Measurements from ENCODE around the gene ABCC1.
"Not testable (repeated sequence)": the region's sequence is repeated elsewhere in the genome, so short reads cannot be mapped to it uniquely, and the experiment has no call there.

The ABCC1 gene

GRCh38 chr16:15934991-15935390 lies 14.4 kb upstream of the ABCC1 start:
- no peak for TF ChIP-seq Cebpa-rat (IDR thresholded peaks at IDR 0.05)
- Histone ChIP-seq H3K4me3 (no peak overlapping the region), H3K9ac (no peak overlapping the region), H3K36me3 (no peaks in the 10 kb centered on the region), H3K4me2 (no peak overlapping the region), H3K9me3 (replicated peaks in 1 of 11) (peaks cover 8 to 17% (median 10%) of the 10 kb centered on the region in 11 experiments; a peak in 18 of 22 replicates), H3K27ac (no peak overlapping the region), H3K4me1 (peaks cover 1 to 23% (median 3%) of the 10 kb centered on the region in 10 experiments; a peak in 16 of 20 replicates), H3K27me3 (no peaks in the 10 kb centered on the region), H4K20me1 (no peaks in the 10 kb centered on the region)

DNA sequence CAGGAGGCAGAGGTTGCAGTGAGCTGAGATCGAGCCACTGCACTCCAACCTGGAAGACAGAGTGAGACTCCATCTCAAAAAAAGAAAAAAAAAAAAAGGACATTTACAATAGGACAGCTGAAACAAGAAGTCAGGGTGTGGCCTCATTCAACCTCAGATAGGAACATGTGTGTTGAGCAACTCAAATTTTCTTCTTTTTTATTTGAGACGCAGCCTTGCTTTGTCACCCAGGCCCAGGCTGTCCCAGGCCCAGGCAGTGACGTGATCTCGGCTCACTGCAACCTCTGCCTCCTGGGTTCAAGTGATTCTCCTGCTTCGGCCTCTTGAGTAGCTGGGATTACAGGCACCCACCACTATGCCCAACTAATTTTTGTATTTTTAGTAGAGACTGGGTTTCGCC lies 12.6 kb upstream of the ABCC1 start:
- not testable (repeated sequence) for H4K20me1 ChIP-seq, H3K4me3 ChIP-seq, H3K27ac ChIP-seq, H3K9ac ChIP-seq, H3K27me3 ChIP-seq, H3K4me2 ChIP-seq, H3K36me3 ChIP-seq
- Histone ChIP-seq H3K9me3 (replicated peaks in 1 of 11) (peaks cover 8 to 17% (median 10%) of the 10 kb centered on the region in 11 experiments; a peak in 18 of 22 replicates), H3K4me1 (peaks cover 7 to 36% (median 10%) of the 10 kb centered on the region in 10 experiments; a peak in 17 of 20 replicates)

GRCh38 chr16:15942931-15943690 lies 6.3 kb upstream of the ABCC1 start:
- no peaks in the 10 kb centered on the region for H3K9me3 ChIP-seq (replicated peaks in 1 of 11)
- H3K4me3 ChIP-seq: peak overlapping the region in 2 of 10 experiments; percentile 29 to 37; a peak in 1 of 20 replicates
- H3K9ac ChIP-seq: peak overlapping the region in 3 of 11 experiments; percentile 1 to 52 (median 4); a peak in 4 of 22 replicates
- no peak for TF ChIP-seq Cebpa-rat (IDR thresholded peaks at IDR 0.05)
- peak overlapping the region in 6 of 11 experiments; percentile 19 to 67 (median 37); a peak in 12 of 22 replicates for H3K27ac ChIP-seq
- peaks cover 23 to 45% (median 31%) of the 10 kb centered on the region in 10 experiments for H3K4me1 ChIP-seq
- no peaks in the 10 kb centered on the region for H3K27me3 ChIP-seq
- H3K4me2 ChIP-seq: peak overlapping the region; percentile 37 to 74 (median 60)
- no peaks in the 10 kb centered on the region for H3K36me3 ChIP-seq
- H4K20me1 ChIP-seq: 0 out of 22 replicates have a peak, but pooled peaks cover 0 to 4% (median 0%) of the 10 kb centered on the region in 11 experiments

DNA sequence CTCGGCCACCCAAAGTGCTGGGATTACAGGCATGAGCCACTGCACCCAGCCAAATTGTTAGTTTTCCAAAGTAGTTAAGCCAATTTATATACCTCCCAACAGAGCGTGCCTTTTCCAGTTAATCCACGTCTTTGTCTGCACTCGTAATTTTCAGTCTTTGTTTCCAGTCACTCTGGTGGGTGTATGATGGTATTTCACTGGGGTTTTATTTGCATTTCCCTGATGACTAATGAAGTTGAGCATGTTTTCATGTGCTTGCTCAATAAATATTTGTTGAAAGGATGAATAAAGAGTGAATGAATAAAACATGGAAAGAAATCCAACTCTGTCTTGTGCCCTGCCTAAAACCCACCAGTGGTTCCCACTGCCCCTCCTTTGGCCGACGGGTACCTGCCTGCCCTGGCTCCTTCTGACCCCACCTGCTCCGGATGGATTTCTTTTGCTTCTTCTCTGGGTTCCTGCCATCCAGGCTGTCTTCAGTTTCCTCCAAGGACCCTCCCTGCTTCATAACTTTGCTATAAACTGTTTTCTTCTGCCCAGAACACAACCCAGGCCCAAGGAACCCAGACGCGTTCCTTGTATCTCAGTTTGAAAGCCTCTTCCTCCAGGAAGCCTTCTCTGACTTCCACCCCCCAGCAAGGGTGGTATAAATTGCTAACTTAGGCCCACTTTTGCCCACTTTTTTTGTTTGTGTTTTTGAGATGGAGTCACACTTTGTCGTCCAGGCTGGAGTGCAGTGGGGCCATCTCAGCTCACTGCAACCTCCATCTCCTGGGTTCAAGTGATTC lies 3.0 kb upstream of the ABCC1 start:
- Histone ChIP-seq H3K4me3 (no peak overlapping the region), H3K4me1 (peaks cover 31 to 49% (median 38%) of the 10 kb centered on the region in 10 experiments), H4K20me1 (peaks cover 0 to 10% (median 7%) of the 10 kb centered on the region in 11 experiments; a peak in 12 of 22 replicates), H3K9ac (no peak overlapping the region), H3K27ac (no peak overlapping the region), H3K36me3 (no peaks in the 10 kb centered on the region), H3K27me3 (no peaks in the 10 kb centered on the region), H3K4me2 (peak overlapping the region in 1 of 11 experiments; percentile 19; a peak in 2 of 22 replicates), H3K9me3 (replicated peaks in 1 of 11) (no peaks in the 10 kb centered on the region)
- TF ChIP-seq Cebpa-rat (IDR thresholded peaks at IDR 0.05): no peak

- H4K20me1 ChIP-seq: peaks cover 16 to 26% (median 22%) of the 10 kb centered on the region in 11 experiments; a peak in 19 of 22 replicates
- H3K9ac ChIP-seq: no peak overlapping the region
- H3K27me3 ChIP-seq: no peaks in the 10 kb centered on the region
- H3K27ac ChIP-seq: no peak overlapping the region
- no peaks in the 10 kb centered on the region for H3K9me3 ChIP-seq (replicated peaks in 1 of 11)
- H3K4me2 ChIP-seq: no peak overlapping the region
- peaks cover 36 to 49% (median 40%) of the 10 kb centered on the region in 10 experiments for H3K4me1 ChIP-seq
- peaks cover 0 to 5% (median 0%) of the 10 kb centered on the region in 11 experiments; a peak in 1 of 22 replicates for H3K36me3 ChIP-seq
- TF ChIP-seq Cebpa-rat (IDR thresholded peaks at IDR 0.05): 0 out of 22 replicates have a peak, but pooled peaks of 2 of the 11 experiments have one; percentile 19 to 24
- H3K4me3 ChIP-seq: no peak overlapping the region
Measured at GRCh38 chr16:15947983-15948509, 1.4 kb upstream of the ABCC1 start.

- Histone ChIP-seq H3K9ac (peak overlapping the region; percentile 87 to 99 (median 96)), H3K9me3 (replicated peaks in 1 of 11) (no peaks in the 10 kb centered on the region), H3K4me2 (peak overlapping the region; percentile 90 to 97 (median 94)), H3K4me1 (peaks cover 36 to 49% (median 40%) of the 10 kb centered on the region in 10 experiments), H3K36me3 (peaks cover 0 to 5% (median 0%) of the 10 kb centered on the region in 11 experiments; a peak in 1 of 22 replicates), H3K4me3 (peak overlapping the region; percentile 86 to 100 (median 98)), H3K27ac (peak overlapping the region in 10 of 11 experiments; percentile 71 to 96 (median 93); a peak in 20 of 22 replicates), H4K20me1 (peaks cover 17 to 32% (median 27%) of the 10 kb centered on the region in 11 experiments; a peak in 19 of 22 replicates), H3K27me3 (no peaks in the 10 kb centered on the region)
- TF ChIP-seq Cebpa-rat (IDR thresholded peaks at IDR 0.05): no peak
Measured at GRCh38 chr16:15948532-15949209, 745 bp upstream of the ABCC1 start.

DNA sequence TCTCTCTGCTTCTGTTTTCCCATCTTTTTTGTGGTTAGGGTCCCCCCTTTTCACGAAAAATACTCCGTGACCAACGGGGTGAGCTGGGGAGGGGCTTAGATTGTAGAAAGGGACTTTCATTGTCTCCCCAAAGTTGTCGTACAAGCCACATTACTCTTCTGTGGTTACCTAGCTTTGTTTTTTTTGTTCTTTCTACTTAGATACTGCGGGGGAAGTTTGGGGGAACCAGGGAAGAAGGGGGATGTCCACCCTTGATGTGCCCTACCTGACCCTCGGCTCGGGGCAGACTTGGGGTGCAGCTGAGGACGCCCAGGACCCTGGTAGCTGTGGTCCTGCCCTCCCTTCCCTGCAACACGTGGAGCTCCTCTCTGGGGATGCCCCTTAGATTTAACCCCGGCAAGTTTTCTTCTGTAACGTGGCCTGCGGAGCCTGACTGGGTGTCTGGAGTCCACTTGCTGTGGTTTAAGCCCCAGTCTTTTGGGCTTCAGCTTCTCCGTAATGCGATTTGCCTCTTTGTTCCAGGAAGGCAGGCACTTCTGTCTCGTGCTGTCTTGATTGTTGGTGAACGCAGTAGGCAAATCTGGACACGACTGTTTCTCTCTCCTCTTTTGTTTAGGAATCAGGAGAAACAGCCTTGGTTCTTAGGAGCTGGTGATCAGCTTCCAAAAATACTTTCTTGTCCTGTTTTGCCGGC lies 892 bp downstream of the ABCC1 start:
- Histone ChIP-seq H3K4me1 (peaks cover 38 to 61% (median 51%) of the 10 kb centered on the region in 10 experiments), H3K27me3 (no peaks in the 10 kb centered on the region), H3K27ac (peak overlapping the region; percentile 89 to 96 (median 94)), H3K9ac (peak overlapping the region; percentile 87 to 99 (median 96)), H3K4me3 (peak overlapping the region; percentile 86 to 100 (median 98)), H3K4me2 (peak overlapping the region; percentile 83 to 99 (median 93)), H3K36me3 (peaks cover 0 to 14% (median under 1%) of the 10 kb centered on the region in 11 experiments; a peak in 5 of 22 replicates), H4K20me1 (peaks cover 24 to 48% (median 42%) of the 10 kb centered on the region in 11 experiments; a peak in 21 of 22 replicates), H3K9me3 (replicated peaks in 1 of 11) (no peaks in the 10 kb centered on the region)
- no peak for TF ChIP-seq Cebpa-rat (IDR thresholded peaks at IDR 0.05)

All from BLaER1 treated with 17β-estradiol and CSF1 and Interleukin-3, amounts not matched to agents 10 nM and 100 nM (cell line).